SK-MEL-5 (cell line): Measurements from ENCODE around the gene COX11. TPM values are rescaled to one million over a fixed set of nuclear protein-coding genes. Genes with fewer than 3 reads are reported as not detected.
A peak's percentile ranks its signal among the peaks of the same experiment; 100 is the strongest.

Experiments
- DNase-seq: peaks from one replicate; pipeline ENCODE4 v3.0.0-alpha.2; 2016; ENCODE audit warnings: low read depth, low spot score
- in situ Hi-C: cut with HindIII; loops from 2 replicates; pipeline ENCODE4 v1.10.0; 2016; ENCODE audit warnings: low sequenced_read_pairs, high pct_unique_total_duplicates, low pct_unique_long_range_greater_than_20kb
- total RNA-seq: library from RNA; depleted of rRNA; stranded (reverse); fragments of >200 nt; shearing (Covaris generic); gene quantifications from 2 replicates; pipeline ENCODE4 v1.2.3, GENCODE V29; 2014

COX11 gene
- total RNA-seq, 1 experiment from 2014 or later, result 56.9 TPM

DNA sequence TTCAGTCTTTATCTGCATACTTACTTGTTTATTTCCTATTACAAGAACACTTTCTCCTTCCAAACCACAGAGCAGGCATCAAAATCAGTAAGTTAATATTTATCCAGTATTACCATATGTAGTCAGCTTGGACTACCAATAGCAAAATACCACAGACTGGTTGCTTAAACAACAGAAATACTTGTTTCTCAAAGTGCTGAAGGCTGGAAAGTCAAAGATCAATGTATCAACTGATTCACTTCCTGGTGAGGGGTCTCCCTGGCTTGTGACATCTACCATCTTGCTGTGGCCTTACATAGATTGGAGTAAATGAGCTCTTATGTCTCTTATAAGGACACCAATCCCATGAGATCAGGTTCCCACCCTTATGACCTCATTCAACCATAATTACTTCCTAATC is 2.7 kb upstream of the COX11 start:
- in situ Hi-C loops, result no loop called here
- no peak for DNase-seq

DNA sequence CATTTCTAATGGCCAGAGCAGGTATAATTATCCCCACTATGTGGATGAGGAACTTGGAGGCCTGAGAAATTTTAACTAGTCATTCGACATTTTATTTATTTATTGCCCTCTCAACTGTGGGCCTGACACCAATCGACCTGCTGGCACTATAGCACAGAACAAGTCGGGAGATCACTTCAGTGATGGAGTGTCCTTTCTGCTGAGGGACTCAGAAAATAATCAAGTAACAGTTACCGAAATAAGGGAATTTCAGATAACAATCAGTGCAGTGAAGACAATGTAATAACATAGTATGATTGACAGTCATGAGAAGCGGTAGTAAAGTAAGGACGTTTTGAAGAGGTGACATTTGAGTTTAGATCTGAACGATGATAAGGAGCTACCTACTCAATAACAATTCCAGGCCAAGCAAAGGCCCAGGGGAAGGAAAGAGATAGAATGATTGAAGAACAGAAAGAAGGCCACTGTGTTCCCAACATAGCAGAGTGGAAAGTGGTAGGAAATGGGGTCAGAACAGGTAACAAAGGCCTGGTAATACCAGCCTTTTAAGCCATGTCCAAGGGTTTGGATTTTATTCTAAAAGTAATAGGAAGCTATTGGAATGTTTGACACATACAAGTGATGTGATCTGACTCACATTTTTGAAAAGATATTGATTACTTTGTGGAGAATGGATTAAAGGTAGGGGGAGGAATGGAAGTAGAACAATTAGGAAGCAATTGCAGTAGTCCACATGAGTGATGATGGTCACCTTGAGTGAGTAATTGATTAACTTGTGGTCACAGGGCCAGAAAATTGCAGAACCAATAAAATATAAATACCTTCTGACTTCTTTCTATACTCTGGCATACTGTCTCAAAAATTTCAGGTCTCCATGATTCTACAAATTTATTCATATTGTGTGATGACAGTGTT is 1.5 kb upstream of the COX11 start:
- no peak for DNase-seq
- in situ Hi-C loops, result no loop called here

DNA sequence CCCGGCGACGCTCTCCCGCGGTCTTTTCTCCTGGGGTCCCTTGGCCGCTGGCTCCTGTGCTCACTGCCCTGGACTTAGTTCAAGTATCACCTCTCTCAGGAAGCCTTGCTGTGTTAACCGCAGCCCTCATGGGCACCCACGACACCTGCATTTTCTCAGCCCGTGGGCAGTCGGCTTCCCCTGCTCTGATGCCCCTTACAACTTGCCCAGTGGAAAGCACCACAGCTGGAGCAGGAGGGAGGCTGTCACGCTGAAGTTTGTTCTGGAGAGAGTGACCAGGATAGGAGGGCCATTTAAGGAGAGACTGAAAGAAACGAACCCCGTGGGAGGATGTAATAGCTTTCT is 506 bp upstream of the COX11 start:
- DNase-seq, result peak; percentile 41
- in situ Hi-C loops, result no loop called here

DNA sequence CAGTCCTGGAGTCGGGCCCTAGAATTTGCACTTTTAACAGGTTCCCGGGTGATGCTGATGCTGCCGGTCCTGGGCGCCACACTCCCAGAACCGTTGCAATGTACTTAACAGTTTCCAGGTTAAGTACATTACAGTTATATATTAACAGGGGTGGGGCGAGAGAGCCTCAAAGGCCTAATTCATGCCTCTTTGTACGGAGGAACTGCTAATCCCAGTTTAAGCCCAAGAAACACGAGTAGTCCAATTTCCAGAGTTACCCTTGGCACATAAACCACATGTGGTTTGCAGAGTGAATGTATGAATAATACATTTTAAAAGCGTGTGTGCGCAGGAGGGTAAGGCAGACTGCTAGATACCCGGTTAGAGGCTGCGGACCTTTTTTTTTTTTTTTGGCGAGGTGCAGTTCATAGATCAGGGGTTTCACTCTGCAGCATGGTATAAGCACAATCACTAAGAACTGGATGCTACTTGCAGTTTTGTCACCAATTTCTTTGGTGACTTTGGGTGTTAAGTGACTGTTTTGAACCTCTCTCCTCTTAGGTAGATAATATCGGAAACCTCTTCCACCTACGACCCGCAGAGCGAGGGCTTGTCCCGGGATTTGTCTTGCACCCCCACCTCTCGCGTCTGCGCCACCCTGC is 713 bp downstream of the COX11 start:
- in situ Hi-C loops, result no loop called here
- DNase-seq, result peak; percentile 38

DNA sequence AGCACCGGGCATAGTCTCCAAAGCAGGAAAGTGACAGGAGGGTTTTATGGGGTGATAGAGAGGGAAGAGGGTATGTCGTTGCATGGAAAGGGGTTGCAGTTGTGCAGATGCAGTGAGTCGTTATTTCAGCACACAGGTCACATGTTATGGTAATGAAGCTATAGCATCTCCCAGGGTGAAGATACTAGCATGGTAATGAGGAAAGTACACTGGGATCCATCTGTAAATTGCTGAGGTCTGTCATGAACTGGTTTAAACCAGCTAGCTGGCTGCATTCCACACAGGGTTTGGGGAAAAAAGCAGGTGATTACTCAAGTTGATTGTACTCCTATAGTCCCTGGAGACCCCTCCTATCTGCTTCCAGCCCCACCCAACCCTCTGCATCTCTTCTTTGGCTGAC is 11.7 kb downstream of the COX11 start:
- in situ Hi-C loops, result no loop called here
- no peak for DNase-seq

DNA sequence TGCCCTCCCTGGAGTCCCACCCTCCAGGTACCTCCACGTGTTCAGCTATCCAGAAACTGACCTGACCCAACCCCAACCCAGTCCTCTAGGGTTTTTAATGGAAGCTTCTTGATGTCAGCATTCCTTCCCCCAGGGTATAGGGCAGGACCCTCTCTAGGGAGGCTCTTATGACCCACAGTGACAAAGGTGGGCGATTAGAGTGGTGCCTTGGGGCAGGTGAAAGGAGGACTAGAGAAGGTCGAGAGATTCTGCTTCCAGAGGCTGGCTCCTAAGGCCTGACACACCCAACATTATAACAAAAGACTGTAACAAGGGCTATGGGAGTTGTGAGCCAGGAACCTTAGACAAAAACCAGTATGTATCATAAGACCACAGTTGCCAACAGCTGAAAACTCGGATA is 17.2 kb downstream of the COX11 start:
- in situ Hi-C loops, result no loop called here
- DNase-seq, result no peak

DNA sequence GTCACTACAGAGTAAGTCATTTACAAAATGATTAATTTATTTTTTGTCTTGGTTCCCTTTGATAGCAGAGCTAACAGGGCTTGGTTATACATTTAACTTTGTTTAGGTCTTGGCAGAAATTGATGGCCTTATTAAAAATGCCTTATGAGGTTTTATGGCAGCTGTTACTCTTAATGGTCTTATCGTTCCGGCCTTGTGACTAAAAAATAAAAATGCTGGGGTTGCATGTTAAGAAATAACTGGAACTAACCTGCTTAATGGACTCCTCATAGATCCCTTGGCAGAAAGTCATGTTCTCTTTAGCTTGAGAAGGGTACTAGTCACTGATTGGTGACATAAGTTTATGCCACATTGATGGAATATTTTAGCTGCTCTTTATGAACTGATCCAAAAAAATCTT is 18.3 kb downstream of the COX11 start:
- in situ Hi-C loops, result no loop called here
- DNase-seq, result no peak

DNA sequence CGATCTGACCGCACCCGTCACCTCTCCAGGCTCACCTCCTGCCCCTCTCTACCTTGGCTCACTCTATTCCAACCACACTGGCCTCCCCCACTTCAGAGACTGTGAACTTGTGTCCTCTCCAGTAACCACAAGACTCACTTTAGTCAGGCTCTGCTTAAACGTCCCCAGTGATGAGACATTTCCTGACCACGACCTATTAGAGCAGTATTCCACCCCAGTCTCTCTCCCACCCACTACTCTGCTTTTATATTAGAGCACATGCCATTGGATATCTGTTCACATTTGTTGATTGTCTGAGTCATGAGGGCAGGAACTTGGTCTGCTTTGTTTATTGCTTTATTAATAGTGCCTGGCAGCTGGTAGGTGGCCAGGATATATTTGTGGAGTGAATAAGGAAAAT is 20.1 kb downstream of the COX11 start:
- in situ Hi-C loops, result no loop called here
- peak; percentile 15 for DNase-seq

DNA sequence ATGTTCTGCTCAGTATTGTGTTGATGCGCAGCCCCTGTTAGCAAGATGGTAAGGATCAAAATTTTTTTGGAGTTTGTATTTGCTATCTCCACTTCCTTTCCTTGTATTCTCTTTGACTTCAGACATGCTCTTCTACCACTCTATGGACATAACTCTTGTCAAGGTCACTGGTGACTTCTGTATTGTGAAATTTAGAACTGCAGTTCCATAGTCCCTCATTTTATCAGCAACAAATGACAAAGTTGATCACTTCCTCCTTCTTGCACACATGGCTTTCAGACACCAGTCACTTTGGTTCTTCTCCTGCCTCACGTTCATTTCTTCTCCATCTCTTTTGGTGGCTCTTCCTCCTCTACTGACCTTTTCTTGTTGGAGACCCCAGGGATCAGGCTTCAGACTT is 21.1 kb downstream of the COX11 start:
- in situ Hi-C loops, result no loop called here
- DNase-seq, result no peak

DNA sequence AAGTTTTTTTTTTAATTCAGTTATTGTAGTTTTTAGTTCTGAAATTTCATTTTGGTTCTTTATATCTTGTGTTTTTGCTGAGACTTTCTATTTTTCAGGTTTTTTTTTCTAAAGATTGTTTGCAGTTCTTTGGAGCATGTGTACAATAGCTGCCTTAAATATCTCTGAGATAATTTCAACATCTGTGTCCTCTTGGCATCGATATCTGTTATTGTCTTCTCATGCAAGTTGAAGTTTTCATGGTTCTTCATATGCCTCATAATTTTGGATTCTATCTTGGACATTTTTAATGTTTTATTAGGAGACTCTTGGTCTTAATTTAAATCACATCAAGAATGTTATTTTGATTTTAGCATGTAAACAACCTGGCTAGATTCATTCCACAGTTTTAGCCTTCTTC is 22.8 kb downstream of the COX11 start:
- DNase-seq, result no peak
- in situ Hi-C loops, result no loop called here

DNA sequence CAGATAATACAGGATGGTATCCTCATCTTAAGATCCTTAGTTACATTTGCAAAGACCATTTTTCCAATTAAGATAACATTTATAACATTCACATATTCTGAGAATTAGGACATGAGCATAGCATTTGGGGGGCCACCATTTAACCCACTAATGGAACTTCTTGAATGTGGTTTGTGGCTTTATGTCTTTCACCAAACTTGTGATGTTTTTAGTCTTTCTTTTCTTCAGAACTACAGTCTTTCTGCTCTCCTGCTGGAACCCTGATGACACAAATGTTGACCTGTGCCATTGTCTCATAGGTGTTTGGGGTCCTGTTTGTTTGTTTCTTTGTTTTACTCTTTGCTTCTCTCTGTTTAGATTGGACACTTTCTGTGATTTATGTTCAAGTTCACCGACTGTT is 23.2 kb downstream of the COX11 start:
- in situ Hi-C loops, result no loop called here
- no peak for DNase-seq

DNA sequence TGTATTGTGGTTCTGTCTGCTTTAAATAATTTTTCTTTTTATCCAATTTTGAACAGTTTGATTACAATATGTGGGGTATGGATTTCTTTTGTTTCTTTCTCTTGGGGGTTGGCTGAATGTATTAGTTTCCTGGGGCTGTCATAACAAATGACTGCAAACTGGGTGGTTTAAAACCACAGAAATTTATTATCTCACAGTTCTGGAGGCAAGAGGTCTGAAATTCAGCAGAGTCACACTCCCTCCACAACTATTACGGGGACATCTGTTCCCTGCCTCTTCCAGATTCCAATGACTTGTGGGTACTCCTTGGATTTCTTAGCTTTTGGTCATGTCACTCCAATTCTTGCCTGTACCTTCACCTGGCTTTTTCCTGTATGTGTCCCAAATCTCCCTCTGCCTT is 23.7 kb downstream of the COX11 start:
- in situ Hi-C loops, result no loop called here
- no peak for DNase-seq

DNA sequence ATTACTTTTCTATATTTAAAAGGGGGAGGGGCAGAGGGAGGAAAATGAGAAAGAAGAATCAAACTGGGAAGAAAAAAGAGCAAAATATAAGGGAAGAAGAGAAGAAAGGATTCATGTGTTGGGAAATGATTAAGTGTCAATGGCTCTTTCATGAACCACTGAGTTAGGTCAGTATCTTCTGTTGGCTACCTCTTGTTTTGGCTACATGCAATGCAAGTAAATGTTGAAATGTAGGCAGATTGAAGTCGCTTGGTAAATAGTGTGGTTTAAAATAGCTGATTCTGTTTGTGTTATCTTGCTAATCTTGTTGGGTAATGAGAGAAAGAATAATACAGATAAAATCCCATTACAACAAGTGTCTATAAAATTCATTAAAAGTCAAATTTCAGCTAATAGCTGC is 27.2 kb downstream of the COX11 start:
- no peak for DNase-seq
- in situ Hi-C loops, result no loop called here

DNA sequence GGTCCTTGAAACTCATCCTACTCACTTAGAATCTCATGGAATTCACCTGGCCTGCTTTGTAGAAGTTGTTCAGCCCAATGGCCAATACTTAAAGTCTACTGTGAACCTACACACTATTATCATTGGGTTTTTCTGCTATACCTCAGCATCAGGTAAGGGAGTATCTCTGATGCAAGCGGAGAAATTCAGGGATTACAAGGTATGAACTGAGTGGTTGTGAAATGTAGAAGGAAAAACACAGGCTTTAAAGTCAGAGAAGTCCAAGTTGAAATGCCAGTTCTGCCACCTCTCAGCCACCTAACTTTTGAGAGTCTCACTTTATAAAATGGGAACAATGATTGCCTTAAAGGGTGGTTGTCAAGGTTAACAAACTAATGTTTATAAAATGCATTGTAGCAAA is 31.0 kb downstream of the COX11 start:
- no peak for DNase-seq
- in situ Hi-C loops, result no loop called here

DNA sequence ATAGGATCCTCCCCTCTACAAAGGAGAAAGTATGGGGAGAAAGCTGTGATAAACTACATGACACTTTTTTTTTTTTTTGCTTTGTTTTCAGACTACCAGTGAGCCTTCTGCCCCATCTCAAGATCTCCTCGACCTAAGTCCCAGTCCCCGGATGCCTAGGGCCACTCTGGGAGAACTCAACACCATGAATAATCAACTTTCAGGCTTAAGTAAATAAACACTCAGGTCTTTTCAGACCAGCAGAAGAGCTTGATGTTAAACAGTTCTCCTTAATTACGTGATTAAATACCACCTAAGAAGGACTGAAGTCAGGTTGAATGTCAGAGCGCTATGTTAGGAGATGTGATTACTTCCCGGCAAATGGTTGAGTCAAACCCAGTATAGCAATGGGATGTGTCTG is 31.4 kb downstream of the COX11 start:
- in situ Hi-C loops, result no loop called here
- DNase-seq, result no peak

DNA sequence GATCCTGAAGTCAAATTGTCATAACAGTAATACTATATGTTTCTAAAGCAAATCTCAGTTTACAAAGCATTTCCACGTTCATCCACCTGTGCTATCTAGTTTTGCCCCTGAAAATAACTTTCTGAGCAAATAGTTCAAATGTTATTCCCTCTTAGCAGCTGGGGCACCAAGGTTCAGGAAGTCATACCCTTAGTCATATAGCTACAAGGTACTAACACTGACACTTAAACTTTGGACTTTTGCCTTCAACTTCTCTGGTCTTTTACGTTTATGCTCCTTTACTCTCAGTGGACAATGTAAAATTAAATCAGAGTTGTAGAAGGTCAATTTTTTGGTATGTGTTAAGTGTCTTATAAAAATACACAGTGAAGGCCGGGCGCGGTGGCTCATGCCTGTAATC is 33.0 kb downstream of the COX11 start:
- in situ Hi-C loops, result no loop called here
- DNase-seq, result no peak

DNA sequence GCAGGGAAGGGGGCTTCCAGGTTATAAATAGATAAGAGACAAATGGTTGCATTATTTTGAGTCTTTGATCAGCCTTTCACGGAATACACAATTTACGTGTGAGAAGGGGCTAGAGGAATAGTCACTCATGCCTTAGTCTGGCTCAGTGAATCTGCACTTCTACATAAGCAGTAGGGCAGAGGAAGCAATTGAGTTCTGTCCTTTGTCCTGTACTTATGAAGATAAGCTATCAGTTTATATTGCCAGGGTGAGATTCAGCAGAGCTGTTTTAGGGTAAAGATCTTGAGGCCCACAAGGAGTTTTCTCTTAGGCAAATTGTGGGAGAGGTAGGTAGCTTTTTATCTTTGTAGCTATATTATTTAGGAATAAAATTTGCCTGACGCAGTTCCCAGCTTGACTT is 34.5 kb downstream of the COX11 start:
- in situ Hi-C loops, result no loop called here

DNA sequence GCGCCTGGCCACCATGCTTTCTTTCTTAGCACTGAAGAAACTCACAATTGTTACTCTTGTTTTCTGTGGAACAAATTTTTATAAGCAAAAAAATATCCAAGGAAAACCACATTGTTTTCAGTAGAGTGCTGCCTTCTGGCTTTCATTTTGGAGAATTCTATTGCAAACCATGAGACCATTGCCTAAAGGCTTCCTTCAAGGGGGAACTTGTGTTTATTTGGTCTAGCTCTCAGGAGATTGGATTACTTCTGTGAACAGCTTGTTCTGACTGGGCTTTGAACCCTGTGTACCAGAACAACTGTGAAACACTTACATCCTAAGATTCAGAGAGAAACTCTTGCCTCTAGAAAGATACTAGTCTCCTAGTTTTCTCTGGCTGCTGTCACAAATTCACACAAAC is 35.7 kb downstream of the COX11 start:
- in situ Hi-C loops, result no loop called here
- DNase-seq, result no peak

More for the DNA sequence above, 34.5 kb downstream of the COX11 start:
- DNase-seq, result no peak

DNA sequence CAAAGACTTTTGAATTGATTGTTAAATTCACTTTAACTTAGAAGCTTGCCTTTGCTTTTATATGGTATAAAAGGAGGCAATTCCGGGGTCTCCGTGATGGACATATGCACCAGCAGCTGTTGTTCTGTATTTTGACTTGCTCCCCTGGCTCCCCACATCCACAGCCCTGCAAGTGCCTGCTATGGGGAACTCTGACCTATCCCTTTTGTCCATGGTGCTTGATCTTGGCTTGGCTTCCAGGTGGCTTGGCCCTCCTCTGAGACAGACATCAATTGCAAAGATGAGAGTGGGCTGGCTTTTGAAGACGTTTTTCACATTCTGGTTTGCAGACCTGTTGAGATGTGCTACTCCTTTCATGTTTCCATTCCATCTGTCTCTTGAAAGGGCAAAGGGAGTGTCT is 40.9 kb downstream of the COX11 start:
- no peak for DNase-seq
- in situ Hi-C loops, result no loop called here
